Mammary epithelial cell (primary cell): ENCODE measurements around the gene ELK4.

Experiments used
- CTCF ChIP-seq, 2 donors: IDR thresholded peaks in 1 of 2; conservative IDR thresholded peaks in 1 of 2; 2 replicates each; pipeline ENCODE4 v1.5.1; 2011 to 2012; ENCODE audit warnings: inconsistent platforms in 2 of 2, low read length in 2 of 2, mild to moderate bottlenecking in 2 of 2, control low read depth in 1 of 2, low read depth in 1 of 2; ENCODE audit not compliant: insufficient read depth in 1 of 2; ENCODE audit errors: extremely low read depth in 1 of 2
- EZH2 ChIP-seq: IDR thresholded peaks from 2 replicates; pipeline ENCODE4 v1.6.1; 2012; ENCODE audit warnings: low read length, inconsistent platforms, borderline replicate concordance

GRCh38 chr1:205570796-205571537 is 60.8 kb downstream of the ELK4 start:
- TF ChIP-seq CTCF (conservative IDR thresholded peaks at IDR 0.05 in 1 of 2, IDR thresholded peaks at IDR 0.05 in 1 of 2; ENCODE audit: extremely low read depth in 1 of 2, insufficient read depth in 1 of 2, low read depth in 1 of 2, low read length in 2 of 2) (no peak), EZH2 (no peak)
